NCI-H128 (cell line): ENCODE measurements around the gene ATAD2B.
A peak's percentile ranks its signal among the peaks of the same experiment; 100 is the strongest.

ENCODE experiments used
- DNase-seq: peaks from one replicate; lab custom pipeline; 2025; ENCODE audit not compliant: unreplicated experiment; lab: John Stamatoyannopoulos, UW

Gene ATAD2B

GRCh38 chr2:23838581-23838980 lies 88.3 kb downstream of the ATAD2B start:
- no peak for DNase-seq

DNA sequence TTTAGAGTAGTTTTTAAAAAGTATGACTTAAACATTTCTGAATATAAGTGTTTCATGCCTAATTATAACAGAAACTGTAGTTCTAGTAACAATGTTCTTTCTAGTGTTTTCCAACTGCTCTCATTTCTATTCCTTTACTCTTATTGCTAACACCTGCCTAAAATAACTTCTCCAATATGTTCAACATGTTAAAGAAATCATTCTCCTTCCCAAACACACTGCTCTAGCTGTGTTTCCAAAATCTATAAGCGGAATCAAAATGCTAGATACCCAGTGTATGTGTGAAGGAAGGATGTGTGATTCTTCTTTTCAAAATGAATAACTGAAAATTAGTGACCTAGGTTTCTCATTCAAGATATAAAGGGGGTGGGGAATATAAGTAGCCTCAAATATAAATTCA lies 89.1 kb downstream of the ATAD2B start:
- DNase-seq = no peak

DNA sequence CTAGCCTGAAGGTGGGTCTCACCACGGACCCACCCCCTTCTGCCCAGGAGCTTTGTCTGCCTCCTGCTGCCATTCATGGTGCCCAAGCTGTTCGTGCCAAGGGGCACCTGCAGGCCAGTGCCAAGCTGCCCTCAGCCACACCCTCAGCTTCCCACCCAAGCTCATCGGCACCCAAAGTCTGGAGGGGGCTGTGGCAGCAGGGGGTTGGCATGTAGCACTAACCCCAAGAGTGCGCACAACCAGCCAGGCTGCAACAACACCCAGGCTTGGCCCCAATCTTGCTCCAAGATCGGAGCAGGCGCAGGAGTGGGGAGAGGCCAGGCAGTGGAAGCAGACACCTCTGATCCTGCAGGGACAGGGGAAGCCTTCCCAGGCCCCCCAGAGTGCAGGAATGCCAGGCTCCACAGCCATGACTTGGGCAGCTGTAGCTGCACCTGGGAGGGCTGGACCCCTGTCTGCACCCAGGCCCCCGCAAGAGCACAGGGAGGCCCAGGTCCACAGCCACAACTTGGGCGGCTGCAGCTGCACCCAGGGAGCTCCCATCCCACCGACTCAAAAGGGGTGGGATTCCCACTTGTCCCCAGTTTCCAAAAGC lies 89.9 kb downstream of the ATAD2B start:
- no peak for DNase-seq

DNA sequence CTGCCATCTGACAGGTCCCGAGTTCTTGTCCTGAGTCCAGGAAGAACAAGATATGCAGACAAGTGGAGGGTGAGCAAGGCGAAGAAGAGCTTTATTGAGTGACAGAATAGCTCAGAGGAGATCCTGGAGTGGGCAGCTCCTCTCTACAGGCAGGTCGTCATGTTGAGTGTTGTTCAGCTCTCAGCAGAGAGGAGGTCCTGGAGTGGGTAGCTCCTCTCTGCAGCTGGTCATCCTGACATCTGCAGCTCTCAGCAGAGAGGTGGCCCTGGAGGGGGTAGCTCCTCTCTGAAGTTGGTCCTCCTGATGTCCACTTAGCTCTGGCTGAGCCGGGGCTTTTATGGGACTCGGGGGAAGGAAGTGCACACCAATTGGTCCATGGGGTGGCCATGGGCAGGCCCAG lies 90.4 kb downstream of the ATAD2B start:
- no peak for DNase-seq

DNA sequence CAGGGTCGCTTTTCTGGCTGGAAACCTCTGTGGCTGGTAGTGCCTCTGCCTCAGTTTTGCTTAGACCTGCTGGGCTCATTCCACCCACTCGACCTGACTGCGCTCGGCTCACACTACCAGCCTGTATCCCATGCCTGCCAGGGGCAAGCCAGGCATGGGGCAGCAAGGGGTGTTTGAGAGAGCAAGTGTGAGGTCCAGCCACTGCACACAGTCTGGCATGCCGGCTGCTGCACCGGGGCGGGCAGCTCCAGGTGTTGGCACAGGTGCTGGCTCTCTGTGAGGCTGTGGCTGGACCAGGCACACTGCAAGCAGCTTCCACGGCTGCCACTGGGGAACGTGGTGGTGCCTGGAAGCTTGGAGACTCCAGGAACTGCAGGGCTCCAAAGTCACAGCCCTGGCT lies 90.9 kb downstream of the ATAD2B start:
- no peak for DNase-seq

DNA sequence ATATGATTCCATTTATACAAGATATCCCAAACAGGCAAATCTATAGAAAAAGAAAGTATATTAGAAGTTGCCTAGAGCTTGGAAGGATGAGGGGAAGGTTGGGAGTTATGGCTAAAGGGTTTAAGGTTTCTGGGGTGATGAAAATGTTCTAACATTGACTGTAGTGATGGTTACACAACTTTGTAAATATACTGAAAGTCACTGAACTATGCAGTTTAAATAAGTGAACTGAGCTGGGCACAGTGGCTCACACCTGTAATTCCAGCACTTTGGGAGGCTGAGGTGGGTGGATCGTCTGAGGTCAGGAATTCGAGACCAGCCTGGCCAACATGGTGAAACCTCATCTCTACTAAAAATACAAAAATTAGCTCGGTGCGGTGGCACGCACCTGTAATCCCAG lies 91.5 kb downstream of the ATAD2B start:
- no peak for DNase-seq

- no peak for DNase-seq
Observed at GRCh38 chr2:23828986-23829385, 97.9 kb downstream of the ATAD2B start.

DNA sequence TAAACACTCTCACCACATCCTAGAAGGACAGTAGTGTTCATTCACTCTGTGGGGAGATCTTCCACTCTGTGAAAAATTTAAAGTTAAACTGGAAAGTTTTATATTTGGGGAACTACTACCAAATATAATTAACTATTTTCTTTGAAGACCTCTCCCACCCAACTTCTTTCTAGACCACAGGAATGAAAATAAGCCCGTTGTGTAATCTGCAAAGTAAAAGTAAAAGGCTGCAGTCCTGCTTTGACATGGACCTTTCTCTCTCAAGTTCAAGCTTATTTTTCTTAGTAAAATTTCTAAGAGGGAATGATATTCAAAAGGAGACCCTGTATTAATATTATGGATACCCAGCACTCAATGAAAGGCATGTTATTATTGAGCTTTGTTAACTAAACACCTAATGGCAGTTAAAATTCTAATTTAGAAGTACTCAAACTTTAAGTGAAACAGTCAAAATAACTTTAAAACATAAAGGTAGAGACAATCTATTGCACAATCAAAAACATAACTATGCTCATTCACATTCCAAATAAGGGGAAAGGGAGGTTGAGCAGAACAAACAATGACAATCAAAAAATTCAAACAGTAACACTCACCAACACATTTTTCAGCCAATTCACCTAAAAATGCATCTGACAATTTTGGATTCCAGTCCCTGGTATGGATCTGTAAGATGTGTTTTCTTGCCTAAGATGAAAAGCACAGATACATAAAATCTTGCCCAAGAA lies 98.5 kb downstream of the ATAD2B start:
- DNase-seq = no peak

DNA sequence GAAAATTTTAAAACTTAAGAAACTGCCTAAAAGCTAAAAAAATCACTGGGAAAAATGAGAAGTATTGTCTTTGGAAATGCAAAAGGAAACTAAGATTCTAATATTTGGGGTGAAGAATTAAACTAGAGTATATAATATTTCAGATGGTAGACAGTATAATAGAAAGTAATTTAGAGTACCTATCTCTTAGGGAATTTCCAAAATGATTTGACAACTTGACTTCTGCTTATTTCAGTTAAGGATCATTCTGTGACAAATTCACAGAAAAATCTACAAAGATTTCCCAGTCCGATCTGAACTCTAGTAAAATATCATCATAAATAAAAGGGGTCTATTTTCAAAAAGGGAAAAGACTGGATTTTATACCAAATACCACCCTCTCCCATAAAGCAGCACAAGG lies 99.6 kb downstream of the ATAD2B start:
- no peak for DNase-seq

DNA sequence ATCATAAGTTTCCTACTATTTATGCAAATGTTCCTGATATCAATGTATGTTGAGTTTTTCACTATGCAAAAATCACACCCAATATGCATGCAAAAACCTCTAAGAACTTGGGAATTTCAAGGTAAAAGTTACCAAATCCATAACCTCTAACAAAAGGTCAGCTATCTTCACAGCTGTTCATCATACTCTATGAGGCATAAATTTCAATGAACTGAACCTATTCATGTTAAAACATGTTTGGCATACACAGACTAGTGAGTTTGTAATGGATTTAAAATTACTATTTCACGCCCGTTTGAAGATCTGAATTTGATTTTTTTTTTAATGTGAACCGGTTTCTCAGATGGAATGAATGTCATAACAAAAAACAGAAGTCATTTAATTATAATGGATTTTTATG lies 100.2 kb downstream of the ATAD2B start:
- DNase-seq = no peak

DNA sequence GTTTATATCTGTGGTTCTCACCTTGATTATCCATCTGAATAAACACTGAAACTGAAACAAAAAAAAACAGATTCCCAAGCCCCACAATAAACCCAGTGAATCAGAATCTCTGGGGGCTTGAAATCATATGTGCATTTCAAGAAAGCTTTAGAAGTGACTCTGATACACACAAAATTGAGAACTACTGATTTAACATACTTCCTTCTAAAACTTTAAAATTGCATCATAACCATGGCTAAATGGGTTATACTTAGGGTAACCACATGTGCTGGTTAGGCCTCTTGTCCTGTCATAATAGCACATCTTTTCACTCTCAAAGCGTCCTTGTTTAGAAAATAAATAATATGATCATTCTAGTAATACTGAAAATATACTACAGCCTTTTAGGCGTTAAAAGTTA lies 100.9 kb downstream of the ATAD2B start:
- DNase-seq = no peak

- peak; percentile 30 for DNase-seq
Observed at GRCh38 chr2:23824777-23825212, 102.1 kb downstream of the ATAD2B start.

DNA sequence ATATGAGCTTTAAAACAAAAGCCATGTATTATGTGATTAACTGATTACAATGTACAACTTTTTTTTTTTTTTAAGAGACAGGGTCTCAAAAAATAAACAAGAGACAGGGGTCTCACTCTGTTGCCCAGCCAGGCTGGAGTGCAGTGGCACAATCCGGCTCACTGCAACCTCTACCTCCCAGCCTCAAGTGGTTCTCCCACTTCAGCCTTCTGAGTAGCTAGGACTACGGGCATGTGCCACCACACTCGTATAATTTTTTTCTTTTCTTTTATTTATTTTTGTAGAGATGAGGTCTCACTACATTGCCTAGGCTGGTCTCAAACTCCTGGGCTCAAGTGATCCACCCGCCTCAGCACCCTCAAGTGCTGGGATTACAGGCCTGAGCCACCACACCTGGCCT lies 103.1 kb downstream of the ATAD2B start:
- no peak for DNase-seq

DNA sequence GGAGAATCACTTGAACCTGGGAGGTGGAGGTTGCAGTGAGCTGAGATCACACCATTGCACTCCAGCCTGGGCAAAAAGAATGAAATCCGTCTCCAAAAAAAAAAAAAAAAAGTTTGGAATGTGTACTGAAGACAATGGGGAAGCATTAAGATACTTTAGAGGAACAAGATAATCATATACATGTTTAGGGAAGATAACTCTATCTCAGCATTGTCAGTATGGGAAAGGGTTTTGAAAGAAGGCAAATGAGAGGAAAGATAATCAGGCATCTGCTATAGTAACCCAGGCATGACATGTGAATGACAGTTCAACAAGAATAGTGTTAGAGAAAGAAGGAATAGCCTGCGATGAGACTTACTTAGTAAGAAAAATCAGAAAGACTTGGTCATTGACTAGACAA lies 112.0 kb downstream of the ATAD2B start:
- DNase-seq = no peak

GRCh38 chr2:23813438-23813837 lies 113.5 kb downstream of the ATAD2B start:
- DNase-seq = no peak

GRCh38 chr2:23809150-23809549 lies 117.8 kb downstream of the ATAD2B start:
- DNase-seq = no peak

DNA sequence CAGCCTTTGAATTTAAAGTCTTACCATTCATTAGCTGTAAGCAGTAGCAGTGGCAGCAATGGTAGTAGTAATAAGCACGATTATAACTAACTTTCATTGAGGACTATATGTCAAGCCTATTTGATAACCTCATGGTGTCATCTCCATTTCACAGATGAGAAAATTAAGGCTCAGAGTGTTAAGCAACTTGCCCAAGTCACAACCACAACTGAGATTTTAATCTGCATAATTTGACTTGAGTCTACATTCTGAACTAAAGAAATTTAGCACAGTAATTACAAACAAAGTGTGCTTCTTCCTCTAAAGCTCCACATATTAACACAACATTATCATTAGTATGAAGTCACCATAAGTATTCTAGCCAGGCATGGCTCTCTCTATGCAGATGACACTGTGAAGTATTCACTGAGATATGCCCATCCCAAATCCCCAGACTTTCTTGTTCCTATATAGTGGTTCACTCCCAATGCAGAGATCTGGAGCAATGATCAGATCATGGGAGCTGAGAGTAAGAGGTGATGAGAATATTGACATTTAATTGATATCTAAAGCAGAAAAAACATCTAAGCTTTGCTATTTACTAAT lies 120.2 kb downstream of the ATAD2B start:
- no peak for DNase-seq

DNA sequence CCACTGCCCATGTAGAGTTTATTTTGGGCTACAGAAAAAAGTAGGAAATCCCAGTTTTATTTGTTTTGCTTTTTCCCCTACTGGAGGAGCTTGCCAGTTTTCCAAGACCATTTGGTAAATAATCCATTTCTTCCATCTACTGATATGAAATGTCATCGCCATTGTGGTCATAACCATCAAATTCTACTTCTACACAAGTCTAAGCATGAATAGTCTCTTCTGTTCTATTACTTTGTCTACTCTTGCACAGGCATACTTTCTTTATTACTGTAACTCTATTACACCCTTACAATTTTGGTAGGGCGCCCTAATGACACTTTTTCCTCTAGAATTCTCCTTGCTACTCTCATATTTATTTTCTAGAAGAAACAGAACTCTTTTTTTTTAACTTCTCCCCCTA lies 120.7 kb downstream of the ATAD2B start:
- no peak for DNase-seq

GRCh38 chr2:23803965-23804542 lies 122.9 kb downstream of the ATAD2B start:
- DNase-seq = no peak

DNA sequence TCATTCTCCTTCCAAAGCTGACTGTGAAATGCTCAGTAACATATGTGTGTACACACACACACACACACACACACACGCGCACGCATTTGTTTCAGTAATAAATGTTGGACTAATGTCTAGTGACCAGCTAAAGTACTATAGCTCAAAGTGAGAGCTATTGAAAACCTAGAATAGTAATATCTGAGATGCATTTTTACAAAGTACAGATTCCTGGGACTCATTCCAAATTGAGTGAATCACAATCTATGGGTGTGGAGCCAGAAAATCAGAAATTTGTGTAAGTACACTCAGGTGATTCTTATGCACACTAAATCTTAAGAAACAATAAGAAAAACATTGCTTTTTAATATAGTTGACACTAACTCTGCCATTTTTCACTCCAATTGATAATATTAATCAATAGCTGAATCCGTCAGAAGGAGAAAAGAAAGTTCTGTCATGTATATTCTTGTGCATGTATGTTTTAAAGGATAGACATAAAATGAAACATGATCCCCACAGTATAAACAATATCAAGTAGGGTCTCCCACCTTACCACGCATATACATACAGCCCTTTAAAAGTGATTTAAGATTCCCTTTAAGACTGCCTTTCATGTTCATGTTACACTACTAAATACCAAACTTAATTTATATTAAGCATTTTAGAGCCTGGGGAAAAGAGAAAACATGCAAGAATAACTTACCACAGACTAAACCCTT lies 123.5 kb downstream of the ATAD2B start:
- DNase-seq = no peak

GRCh38 chr2:23801396-23801795 lies 125.5 kb downstream of the ATAD2B start:
- DNase-seq = no peak

- DNase-seq = no peak
Observed at GRCh38 chr2:23794234-23794633, 132.7 kb downstream of the ATAD2B start.
